ENCODE measurements around the gene EEF1E1.
A peak's percentile ranks its signal among the peaks of the same experiment; 100 is the strongest.

The EEF1E1 gene

DNA sequence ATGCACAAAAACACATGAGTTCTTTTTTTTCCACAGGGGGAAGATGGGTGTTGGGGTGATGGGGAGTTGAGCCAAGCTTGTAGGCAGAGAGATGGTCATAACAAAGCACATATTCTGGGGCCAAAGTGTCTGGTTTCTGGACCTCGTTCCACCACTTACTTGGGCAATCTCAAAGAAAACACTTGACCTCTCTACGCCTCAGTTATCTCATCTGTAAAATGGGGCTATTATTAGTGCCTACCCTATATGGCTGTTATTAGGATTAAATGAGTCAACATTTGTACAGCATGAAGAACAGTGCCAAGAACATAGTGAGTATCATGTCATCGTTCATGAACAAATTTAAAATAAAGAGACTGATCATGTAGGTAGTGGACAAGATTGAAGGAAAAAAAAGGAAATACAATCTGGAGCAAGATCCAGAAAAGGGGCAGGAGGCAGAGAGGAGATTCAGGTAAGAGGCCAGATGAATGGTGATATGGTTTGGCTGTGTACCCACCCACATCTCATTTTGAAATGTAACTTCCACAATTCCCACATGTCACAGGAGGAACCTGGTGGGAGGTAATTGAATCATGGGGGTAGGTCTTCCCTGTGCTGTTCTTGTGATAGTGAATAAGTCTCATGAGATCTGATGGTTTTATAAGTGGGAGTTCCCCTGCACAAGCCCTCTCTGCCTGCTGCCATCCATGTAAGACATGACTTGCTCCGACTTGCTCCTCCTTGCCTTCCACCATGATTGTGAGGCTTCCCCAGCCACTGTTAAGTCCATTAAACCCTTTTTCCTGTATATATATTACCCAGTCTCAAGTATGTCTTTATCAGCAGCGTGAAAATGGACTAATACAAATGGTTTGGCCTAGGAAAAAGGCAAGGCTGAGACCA lies 14.2 kb downstream of the EEF1E1 start:
- DNase-seq, result no peak

DNA sequence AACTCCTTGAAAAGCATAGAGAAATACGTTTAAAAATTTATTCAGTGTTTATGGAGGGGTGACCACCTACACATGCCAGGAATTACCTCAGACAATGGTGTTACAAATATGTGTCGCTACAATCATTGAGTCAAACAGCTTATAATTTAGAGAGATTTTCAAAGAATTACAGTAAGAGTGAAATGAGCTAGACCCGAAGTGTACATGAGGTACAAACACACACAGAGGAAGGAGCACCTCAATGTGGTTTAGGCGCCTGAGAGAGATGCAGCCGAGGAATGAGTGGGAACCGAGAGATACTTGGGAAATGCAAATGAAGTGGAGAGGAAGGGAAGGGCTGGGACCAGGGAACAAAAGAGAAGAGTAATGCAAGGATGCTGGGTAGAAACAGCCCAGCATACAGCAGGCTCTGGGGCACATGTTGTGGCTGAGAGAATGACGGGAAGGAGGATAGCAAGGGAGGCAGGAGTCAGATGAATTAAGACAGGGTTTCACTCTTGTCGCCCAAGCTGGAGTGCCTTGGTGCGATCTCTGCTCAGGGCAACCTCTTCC lies 15.5 kb downstream of the EEF1E1 start:
- no peak for DNase-seq

DNA sequence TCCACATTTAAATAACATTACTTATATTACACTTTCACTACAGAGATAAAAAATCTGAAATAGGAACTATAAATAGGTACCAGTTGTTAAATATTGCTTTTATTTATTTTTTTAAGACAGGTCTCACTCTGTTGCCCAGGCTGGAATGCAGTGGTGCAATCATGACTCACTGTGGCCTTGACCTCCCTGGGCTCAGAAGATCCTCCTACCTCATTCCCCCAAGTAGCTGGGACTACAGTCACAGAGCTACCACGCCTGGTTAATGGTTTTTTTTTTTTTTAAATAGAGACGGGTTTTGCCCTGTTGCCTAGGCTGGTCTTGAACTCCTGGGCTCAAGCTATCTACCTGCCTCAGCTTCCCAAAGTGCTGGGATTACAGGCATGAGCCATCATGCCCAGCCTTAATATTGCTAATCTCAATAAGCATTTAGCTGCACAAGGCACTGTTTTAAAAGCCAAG lies 17.3 kb downstream of the EEF1E1 start:
- no peak for DNase-seq

DNA sequence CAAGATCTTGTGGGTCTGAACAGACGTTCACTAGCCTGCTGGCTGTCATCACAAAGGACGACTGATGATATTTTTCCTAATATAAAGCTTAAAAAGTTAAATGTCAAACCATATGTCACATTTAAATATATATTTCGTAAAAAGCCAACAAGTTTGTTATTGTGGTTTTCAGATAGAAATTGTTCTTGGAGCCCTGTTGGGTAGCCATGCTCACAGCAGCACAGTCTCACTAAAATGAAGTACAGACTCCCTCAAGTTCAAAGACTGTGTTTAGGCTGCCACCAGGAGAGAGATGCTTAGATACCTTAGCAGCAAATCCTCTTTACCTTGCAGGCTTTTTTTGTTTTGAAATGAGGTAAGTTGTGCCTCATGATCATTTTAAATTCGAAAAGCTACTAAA lies 17.8 kb downstream of the EEF1E1 start:
- no peak for DNase-seq

DNA sequence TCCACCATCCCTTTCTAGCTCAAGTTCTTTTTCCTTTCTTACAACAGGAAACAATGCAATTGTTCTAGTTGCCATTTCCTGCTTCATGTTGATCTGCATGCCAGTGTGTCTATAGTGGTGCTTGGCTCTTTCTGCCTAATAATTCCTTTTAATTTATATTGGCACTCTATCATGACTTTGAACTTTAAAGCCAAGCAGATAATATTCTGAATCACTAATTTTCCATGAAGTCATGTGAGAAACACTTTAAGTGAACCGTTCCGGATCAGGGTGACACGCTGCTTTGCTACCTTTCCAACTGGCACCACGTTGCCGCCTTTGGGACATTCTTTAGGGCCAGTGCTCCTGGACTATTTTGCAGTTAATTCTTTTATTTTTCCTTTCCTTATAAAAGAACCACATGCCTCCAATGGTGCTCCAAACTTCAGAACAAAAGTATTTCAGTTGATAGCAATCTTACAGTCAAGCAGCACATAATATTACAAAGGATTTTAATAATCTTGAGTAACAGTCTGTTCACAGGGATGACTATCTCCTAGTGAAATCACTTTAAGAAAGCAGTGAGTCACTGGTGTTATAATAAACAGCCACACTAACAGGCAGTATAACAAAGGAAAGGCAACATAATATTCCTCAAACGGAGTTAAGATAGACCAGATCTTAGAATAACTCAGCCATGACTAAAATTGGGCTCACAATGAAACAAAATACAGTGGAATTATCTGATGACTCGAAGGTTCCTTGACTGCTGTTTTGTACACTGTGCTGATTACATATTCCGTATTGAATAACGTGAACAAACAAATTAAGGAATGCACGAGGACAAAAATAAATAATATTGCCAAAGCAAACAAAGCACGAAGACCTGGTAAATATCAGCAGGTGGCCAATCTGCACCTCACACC lies 19.1 kb downstream of the EEF1E1 start:
- DNase-seq, result no peak

DNA sequence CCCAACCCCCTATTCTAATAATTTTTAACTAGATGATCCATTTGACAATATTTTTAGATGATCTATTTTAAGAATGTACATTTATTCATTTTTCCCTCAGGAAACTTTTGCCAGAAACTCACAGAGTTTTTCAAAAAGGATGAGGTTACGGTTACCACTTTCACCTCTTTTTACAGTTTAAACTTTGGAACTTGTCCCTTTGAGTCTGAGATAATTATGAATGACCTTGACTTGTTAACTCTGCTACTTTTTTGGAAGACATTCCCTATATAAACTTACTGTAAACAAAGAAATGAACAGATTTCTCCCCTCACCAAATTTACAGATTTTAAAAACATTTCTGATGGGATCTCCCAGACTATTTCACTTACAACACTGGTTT lies 19.8 kb downstream of the EEF1E1 start:
- DNase-seq, result no peak

DNA sequence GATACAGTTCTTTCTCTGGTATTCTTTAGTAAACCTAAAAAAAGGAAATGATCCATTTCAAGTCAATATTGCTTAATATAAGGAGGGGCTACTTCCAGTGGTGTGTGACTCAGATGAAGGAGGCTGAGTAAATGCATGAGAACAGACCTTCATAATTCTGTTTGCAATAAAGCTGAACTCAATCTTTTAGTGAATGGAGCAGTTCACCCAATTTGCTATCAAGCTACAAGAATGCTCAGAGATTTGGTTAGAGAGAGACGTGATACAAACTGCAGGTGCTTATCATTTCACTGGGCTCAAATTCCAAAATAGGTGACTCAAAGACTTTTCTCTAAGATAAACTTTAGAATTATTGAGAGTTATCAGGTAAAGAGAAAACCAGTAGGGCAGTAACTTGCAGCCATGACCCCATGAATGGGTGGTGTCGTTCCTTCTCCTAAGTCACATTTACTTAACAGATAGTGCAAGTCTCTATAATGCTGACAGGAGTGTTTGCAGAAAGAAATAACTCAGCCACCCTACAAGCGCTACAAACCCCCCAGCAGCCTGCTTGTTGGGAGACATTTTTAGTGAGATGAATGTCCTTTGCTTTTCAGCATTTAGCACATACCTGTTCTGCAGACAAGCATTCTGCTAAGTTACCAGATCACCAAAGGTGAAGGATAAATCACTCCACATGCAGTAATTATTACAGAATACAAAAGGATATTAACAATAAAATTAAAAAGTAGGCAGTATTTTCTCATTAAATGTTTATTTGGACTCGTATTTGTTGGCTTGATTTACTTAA lies 21.8 kb downstream of the EEF1E1 start:
- no peak for DNase-seq

DNA sequence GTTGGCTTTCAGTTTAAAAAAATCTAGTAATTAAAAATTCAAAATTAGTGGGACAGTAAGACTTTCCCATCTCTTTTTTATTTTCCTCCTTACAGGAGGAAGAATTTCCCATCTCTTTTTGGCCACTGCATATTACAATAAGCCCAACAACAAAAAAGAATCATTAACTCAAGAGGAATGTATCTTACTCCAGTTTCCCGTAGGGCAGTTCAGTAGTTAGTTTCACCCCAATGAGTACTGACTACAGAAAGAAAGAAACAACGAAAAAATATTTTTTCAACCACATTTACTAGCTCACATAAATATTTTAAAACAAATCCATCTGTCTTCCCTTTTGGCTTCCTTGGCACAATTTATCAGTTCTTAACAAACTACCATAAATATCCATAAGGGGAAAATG lies 23.2 kb downstream of the EEF1E1 start:
- DNase-seq, result no peak

DNA sequence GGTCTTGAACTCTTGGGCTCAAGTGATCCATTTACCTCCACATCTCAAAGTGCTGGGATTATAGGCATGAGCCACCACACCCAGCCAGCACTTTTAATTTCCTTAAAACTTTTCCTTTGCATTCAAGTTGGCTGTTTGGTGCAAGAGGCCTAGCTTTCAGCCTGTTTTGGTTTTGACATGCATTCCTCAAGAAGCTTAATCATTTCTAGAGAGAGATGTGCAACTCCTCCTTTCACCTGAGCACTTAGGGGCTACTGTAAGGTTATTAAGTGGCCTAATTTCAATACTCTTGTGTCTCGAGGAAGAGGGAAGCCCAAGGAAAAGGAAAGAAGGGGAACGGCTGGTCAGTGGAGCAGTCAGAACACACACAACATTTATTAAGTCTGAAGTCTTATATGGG lies 24.4 kb downstream of the EEF1E1 start:
- DNase-seq, result no peak

DNA sequence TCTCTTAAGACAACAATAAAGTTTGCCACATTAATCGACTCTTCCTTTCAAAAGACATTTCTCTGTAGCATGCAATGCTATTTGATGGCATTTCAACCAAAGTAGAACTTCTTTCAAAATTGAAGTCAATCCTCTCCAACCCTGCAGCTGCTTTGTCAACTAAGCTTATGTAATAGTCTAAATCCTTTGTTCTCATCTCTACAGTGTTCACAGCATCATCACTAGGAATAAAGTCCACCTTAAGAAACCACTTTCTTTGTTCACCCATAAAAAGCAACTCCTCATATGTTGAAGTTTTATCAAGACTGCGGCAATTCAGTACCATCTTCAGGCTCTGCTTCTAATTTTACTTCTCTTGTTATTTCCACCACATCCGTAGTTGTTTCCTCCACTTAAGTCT lies 26.6 kb downstream of the EEF1E1 start:
- DNase-seq, result no peak

DNA sequence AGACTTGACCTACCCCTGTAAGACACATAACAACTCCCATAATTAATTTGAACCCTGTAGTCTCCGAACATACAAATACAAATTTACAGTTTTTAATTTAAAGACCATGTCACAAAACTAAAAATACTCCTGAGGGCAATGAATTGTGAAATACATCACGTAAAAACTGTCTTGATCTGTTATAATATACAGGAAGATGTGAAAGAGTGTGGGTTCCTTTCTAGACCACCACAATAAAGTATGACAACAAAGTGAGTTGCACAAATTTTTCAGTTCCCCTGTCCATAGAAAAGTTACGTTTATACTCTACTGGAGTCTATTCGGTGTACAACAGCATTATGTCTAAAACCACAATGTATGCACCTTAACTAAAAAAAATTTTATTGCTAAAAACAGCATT lies 27.2 kb downstream of the EEF1E1 start:
- DNase-seq, result no peak

DNA sequence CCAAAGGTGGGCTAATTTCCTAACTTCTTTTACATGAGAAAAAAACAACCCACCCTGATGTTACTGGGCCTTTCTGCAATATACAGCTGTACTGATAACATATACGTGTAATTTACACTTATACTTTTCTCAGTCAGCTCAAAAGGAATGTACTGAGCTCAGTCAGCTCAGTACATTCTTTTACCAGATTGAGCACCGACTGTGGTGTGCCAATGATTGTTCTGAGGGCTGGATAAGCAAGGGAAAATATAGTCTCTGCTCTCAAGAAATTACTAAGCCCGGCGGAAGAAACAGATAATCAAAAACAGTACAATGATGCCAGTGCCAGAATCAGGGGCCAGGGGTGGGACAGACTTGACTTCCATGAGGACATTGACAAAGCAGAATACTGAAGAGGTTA lies 28.1 kb downstream of the EEF1E1 start:
- DNase-seq, result no peak

DNA sequence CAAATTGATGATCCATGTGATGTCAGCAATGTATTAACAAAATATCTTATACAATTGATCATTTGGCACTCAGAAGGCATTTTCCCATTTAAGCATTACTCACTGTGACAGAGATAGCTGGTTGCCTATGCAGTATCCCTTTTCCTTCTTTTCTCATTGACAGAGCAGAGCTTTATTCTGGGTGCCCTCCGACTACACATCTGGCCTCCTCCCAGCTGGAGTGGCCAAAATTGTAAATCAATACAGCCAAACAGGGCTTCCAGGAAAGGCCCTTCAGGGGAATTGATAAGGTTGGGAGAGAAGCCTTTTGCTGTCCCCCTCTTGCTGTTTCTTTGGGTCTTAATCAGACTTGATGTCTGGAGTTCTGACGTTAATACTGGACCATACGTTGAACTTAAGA lies 28.6 kb downstream of the EEF1E1 start:
- DNase-seq, result no peak

DNA sequence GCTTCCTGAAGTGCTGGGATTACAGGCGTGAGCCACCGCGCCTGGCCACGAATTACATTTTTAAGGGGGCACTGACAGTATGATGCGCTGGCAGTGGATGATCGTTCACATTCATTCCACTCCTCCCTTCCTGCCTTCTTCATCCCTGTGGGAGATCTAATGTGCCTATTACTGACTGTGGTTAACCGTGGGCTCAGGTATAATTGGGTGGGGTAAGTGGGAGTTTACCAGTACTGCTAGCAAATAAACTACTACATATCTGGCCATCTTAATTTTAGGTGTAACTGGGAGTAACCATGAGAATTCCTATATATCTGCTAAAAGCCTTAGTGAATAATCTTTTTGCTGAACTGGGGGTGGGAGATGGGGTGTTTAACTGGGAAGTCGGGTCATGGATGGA lies 31.6 kb downstream of the EEF1E1 start:
- no peak for DNase-seq

DNA sequence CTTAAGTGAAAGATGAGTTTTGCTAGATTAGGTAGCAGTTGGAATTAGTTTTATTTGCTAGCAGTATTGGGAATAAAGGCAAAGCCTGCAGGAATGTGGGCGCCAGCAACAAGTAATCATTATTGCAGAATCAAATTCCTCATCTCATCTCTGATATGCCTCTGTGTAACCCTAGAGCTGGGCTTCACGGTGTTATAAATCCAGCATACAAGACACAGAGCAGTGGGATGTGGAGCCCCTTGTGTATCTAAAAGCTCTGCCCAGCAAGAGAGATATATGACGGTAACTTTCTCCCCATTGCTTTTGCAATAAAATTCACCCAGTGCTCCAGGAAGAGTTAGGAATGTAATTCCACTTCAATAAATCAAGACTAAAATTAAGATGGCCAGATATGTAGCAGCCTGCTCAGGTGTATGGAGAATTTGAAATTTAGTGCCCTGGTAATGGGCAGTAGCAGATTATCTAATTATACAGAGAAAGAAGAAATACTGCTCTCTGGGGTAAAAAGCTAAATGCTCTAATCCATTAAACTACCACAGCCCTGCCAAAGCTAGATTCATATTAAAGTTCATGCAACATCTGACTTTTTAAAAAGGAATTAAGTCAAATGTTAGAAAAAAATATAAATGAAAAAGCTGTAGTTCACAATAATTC lies 32.6 kb downstream of the EEF1E1 start:
- no peak for DNase-seq

DNA sequence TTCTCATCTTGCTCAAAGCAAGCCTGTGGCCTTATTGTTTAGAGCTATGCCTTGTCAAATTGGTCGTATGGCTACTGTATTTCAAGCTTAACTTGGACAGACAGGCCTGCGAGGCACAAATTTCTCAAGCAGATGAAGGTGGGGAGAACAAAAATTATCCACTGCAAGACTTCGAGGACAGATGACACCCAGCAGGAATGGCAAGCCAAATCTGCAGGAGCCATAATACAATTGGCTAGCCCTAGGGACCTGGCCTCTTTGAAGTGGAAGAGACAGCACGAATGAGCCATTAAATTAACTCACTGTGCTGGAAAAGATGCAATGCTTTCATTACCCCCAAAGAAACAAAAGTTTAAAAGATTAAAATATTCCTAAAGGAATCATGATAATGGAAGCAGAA lies 33.2 kb downstream of the EEF1E1 start:
- no peak for DNase-seq

DNA sequence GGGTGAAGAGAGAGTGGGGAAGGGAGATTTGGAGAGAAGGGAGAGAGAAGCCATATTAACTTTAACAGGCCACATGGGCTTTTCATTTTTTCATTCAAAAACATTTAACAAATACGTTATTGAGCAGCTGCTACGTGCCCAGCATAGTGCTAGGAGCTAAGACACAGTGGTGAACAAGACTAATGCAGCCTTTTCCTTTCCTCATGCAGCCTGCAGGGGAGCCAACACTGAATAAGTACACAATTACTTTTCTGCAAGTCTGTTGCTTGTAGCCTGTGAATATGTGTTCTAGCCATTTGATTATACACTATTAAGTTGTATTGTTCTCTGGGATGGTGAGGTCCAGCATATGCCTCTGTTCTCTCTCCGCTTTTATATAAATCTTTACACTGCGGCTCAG lies 36.2 kb downstream of the EEF1E1 start:
- DNase-seq, result no peak

DNA sequence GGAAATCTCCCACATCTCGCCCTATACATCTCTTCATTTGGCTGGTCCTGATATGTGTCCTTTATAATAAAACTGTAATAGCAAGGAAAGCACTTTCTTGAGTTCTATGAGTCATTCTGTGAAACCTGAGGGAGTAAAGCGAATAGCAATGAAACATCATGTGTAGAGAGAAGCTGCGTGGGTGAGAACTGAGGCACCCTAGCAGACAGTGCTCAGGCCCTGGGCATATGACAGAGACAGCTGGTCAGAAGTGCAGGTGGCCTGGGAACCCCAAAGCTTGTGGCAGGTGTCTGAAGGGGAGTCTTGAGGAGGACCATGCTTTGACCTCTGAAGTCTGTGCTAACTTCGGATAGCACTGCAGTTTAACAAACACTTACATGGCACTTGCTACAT lies 36.8 kb downstream of the EEF1E1 start:
- DNase-seq, result no peak

DNA sequence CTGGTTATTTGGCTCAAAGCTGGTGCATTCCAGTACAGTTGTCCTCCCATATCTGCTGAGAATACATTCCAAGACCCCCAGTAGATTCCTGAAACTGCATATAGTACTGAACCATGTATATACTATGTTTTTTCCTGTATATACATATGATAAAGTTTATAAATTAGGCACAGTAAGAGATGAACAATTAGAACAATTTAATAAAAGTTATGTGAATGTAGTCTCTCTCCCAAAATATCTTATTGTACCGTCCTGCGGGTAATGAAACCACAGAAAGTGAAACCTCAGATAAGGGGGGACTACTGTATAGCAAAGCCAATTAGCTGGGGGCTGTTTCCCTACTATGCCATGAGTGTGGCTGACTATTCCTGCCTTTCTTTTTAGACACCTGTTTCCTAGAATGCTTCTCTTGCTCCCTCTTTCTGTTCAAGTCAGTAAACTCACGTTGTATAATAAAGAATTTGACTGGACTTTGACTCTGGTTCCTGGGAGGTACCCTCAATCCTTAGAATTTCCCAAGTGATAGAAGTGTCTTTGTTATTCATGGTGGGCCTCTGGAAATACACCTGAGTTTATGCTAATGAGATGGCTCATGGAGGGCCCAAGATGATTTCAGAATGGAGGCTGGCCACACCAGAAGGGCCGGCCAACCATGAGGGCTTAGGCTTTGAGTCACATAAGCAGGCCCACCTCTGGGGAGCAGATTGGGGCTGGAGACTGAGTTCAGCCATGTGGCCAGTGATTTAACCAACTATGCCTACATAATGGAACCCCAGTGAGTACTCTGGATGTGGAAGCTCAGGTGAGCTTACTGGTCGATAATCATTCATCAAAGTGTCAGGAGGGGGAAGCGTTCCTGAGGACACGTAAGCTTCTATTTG lies 37.5 kb downstream of the EEF1E1 start:
- DNase-seq, result no peak

DNA sequence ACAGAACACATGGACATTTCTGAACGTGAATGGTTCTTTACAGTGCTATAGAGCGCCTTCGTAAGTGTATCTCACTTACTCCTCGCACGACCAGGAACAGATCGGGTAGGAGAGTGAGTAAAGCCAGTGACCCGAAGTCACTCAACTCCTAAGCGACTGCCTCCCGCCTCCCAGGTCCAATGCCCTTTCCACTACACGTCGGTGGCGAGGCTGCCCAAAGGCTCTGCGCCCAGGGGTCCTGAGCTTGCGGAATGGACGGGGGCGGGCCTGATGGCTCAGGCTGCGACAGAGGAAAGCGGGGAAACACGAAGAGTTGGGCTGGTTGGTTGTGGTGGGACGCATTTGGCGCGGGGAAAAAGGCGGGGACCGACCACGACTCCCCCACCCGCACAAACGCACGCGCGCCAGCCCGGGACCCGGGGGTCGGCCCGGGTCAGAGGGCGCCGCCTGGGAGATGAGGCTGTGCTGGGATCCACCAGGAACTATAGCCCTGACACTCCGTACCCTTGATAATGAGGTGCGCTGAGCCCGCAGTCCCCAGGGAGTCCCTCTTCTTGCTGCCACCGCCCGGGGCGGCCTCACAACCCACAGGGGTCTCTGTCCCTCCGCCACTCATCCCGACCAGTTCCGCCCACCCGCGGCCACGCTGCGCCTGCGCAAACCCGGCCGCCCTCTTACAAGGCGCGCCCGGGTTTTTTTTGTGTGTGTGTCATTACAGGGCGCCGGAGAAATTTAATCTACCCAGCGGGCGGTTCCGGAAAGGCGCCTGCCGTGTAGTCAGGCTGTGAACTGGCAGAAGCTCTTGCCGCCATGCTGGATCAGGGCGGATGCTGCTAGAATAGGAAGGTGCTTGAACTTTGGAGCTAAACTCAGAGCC lies 38.3 kb downstream of the EEF1E1 start, which contains the start of gene BLOC1S5:
BLOC1S5 (minus strand) TSS at position 629 of the 877 bp plus-strand sequence; CDS start at position 616, 13 bp downstream.
- peak; percentile 96 for DNase-seq
